SK-N-SH treated with all-trans-retinoic acid at 6 μM for 48 hours (cell line): ENCODE data around the gene IL6ST.

ENCODE experiments used
- ARNTL ChIP-seq: fragments of 450-650 bp; formaldehyde crosslinking; IDR thresholded peaks from 2 replicates; pipeline ENCODE4 v1.5.0; 2020; ENCODE audit warnings: low read depth, mild to moderate bottlenecking, moderate library complexity, borderline replicate concordance
- CREB5 ChIP-seq: fragments of 250-450 bp; sonication (Bioruptor Pico); IDR thresholded peaks from 2 replicates; pipeline ENCODE4 v1.5.1; 2020; ENCODE audit warnings: low read depth, mild to moderate bottlenecking, moderate library complexity
- CSDC2 ChIP-seq: fragments of 250-450 bp; sonication (Bioruptor Pico); IDR thresholded peaks from 2 replicates; pipeline ENCODE4 v1.5.0; 2020; ENCODE audit warnings: mild to moderate bottlenecking, moderate library complexity
- GLIS3 ChIP-seq: fragments of 250-450 bp; sonication (Bioruptor Pico); IDR thresholded peaks from 2 replicates; pipeline ENCODE4 v1.5.0; 2020; ENCODE audit warnings: mild to moderate bottlenecking, moderate library complexity
- OSR1 ChIP-seq: fragments of 250-450 bp; sonication (Bioruptor Pico); IDR thresholded peaks from 2 replicates; pipeline ENCODE4 v1.8.0; 2022; ENCODE audit warnings: moderate library complexity, mild to moderate bottlenecking, inconsistent platforms
- PPARA ChIP-seq: fragments of 250-450 bp; sonication (Bioruptor Pico); IDR thresholded peaks from 2 replicates; pipeline ENCODE4 v1.5.0; 2020; ENCODE audit warnings: mild to moderate bottlenecking, borderline replicate concordance
- RARB ChIP-seq: fragments of 250-450 bp; sonication (Bioruptor Pico); IDR thresholded peaks from 2 replicates; pipeline ENCODE4 v1.8.0; 2021; ENCODE audit warnings: mild to moderate bottlenecking, moderate library complexity
- SNAI2 ChIP-seq: fragments of 250-450 bp; sonication (Bioruptor Pico); IDR thresholded peaks from 2 replicates; pipeline ENCODE4 v1.5.0; 2020; ENCODE audit warnings: mild to moderate bottlenecking, moderate library complexity
- TCF4 ChIP-seq: fragments of 250-450 bp; sonication (Bioruptor Pico); IDR thresholded peaks from 2 replicates; pipeline ENCODE4 v1.8.0; 2021; ENCODE audit warnings: mild to moderate bottlenecking, moderate library complexity, borderline replicate concordance
- TSHZ2 ChIP-seq: fragments of 250-450 bp; sonication (Bioruptor Pico); IDR thresholded peaks from 2 replicates; pipeline ENCODE4 v1.5.0; 2020; ENCODE audit warnings: mild to moderate bottlenecking, moderate library complexity
- ZFP3 ChIP-seq: fragments of 250-450 bp; sonication (Bioruptor Pico); IDR thresholded peaks from 2 replicates; pipeline ENCODE4 v1.5.0; 2020; ENCODE audit warnings: mild to moderate bottlenecking, moderate library complexity
- ZNF8 ChIP-seq: fragments of 450-650 bp; formaldehyde crosslinking; IDR thresholded peaks from 2 replicates; pipeline ENCODE4 v1.5.0; 2020; ENCODE audit warnings: mild to moderate bottlenecking, moderate library complexity
- TF ChIP-seq, protein P1 (sequence below): fragments of 250-450 bp; sonication (Bioruptor Pico); IDR thresholded peaks from 2 replicates; pipeline ENCODE4 v1.8.0; 2020; ENCODE audit warnings: mild to moderate bottlenecking, moderate library complexity, borderline replicate concordance
- TF ChIP-seq, protein P2 (sequence below): fragments of 250-450 bp; sonication (Bioruptor Pico); IDR thresholded peaks from 2 replicates; pipeline ENCODE4 v1.5.1; 2021; ENCODE audit warnings: mild to moderate bottlenecking, moderate library complexity

DNA sequence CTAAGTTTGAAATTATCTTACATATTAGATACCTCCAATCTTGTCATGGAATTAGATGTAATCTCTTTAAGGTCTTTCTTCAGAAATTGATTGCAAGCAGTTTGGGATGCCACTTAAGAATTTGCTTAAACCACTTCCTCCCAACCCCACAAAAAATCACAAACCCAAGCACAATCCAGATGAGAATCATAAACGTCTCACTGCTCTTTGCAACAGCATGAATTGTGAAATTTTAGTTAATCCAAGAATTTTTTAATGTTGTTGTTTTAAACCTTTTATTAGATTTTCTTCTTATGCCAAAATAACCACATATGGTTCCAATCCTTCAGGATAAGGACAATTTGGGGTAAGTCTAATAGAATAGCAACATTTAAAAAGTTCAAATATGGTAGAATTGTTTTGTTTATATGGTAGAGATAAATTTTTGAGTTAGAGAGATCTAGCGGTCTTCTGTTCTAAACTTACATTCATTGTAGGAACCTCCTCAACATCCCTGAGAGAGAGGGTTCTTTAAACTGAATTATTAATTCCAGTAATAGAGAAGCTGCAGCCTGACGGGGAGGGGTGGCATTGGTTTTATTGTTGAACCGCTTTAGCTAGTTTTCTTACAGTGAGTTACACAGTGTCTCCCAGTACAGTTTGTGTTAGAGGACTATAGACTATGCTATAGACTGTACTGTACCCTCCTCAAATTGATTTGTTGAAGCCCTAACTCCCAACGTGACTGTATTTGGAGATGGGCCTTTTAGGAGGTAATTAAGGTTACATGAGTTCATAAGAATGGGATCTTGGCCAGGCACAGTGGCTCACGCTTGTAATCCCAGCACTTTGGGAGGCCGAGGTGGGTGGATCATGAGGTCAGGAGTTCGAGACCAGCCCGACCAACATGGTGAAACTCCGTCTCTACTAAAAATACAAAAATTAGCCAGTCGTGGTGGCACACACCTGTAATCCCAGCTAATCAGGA is 24.8 kb upstream of the IL6ST start:
- TF ChIP-seq PPARA (no peak), SNAI2 (CRISPR knock-in tag) (no peak), OSR1 (CRISPR knock-in tag) (no peak), CSDC2 (CRISPR knock-in tag) (no peak), ARNTL (no peak), CREB5 (CRISPR knock-in tag) (no peak), ZFP3 (no peak), TSHZ2 (CRISPR knock-in tag) (no peak), GLIS3 (no peak), RARB (CRISPR knock-in tag) (no peak), ZNF8 (no peak), TCF4 (CRISPR knock-in tag) (no peak)
- TF ChIP-seq, protein P1, sequence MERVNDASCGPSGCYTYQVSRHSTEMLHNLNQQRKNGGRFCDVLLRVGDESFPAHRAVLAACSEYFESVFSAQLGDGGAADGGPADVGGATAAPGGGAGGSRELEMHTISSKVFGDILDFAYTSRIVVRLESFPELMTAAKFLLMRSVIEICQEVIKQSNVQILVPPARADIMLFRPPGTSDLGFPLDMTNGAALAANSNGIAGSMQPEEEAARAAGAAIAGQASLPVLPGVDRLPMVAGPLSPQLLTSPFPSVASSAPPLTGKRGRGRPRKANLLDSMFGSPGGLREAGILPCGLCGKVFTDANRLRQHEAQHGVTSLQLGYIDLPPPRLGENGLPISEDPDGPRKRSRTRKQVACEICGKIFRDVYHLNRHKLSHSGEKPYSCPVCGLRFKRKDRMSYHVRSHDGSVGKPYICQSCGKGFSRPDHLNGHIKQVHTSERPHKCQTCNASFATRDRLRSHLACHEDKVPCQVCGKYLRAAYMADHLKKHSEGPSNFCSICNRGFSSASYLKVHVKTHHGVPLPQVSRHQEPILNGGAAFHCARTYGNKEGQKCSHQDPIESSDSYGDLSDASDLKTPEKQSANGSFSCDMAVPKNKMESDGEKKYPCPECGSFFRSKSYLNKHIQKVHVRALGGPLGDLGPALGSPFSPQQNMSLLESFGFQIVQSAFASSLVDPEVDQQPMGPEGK (CRISPR knock-in tag), result no peak
- TF ChIP-seq, protein P2, sequence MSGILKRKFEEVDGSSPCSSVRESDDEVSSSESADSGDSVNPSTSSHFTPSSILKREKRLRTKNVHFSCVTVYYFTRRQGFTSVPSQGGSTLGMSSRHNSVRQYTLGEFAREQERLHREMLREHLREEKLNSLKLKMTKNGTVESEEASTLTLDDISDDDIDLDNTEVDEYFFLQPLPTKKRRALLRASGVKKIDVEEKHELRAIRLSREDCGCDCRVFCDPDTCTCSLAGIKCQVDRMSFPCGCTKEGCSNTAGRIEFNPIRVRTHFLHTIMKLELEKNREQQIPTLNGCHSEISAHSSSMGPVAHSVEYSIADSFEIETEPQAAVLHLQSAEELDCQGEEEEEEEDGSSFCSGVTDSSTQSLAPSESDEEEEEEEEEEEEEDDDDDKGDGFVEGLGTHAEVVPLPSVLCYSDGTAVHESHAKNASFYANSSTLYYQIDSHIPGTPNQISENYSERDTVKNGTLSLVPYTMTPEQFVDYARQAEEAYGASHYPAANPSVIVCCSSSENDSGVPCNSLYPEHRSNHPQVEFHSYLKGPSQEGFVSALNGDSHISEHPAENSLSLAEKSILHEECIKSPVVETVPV (CRISPR knock-in tag), result no peak
